GM12875 (cell line): ENCODE measurements around the gene TTC12.

Source experiments
- H3K4me3 ChIP-seq: one replicate; pipeline ENCODE4 v1.5.1; 2011; ENCODE audit warnings: low read depth, low read length, control low read depth
- CTCF ChIP-seq: IDR thresholded peaks from 2 replicates; pipeline ENCODE4 v1.5.1; 2011; ENCODE audit warnings: low read depth, mild to moderate bottlenecking, control low read depth, inconsistent platforms, low read length, moderate library complexity, borderline replicate concordance; ENCODE audit not compliant: insufficient read depth

The TTC12 gene

GRCh38 chr11:113272281-113272680 lies 42.1 kb upstream of the TTC12 start:
- no peak overlapping the region for H3K4me3 ChIP-seq
- TF ChIP-seq CTCF: no peak

- no peak for TF ChIP-seq CTCF
- no peak overlapping the region for H3K4me3 ChIP-seq
Observed at GRCh38 chr11:113272927-113273615, 41.3 kb upstream of the TTC12 start.

GRCh38 chr11:113273720-113274119 lies 40.7 kb upstream of the TTC12 start:
- no peak overlapping the region for H3K4me3 ChIP-seq
- no peak for TF ChIP-seq CTCF

GRCh38 chr11:113274713-113275582 lies 39.4 kb upstream of the TTC12 start:
- TF ChIP-seq CTCF: no peak
- H3K4me3 ChIP-seq: no peak overlapping the region

- no peak for TF ChIP-seq CTCF
- no peak overlapping the region for H3K4me3 ChIP-seq
Observed at GRCh38 chr11:113275602-113276001, 38.8 kb upstream of the TTC12 start.

- H3K4me3 ChIP-seq: no peak overlapping the region
Observed at GRCh38 chr11:113276466-113276865, 37.9 kb upstream of the TTC12 start.

More at GRCh38 chr11:113276466-113276865, 37.9 kb upstream of the TTC12 start:
- TF ChIP-seq CTCF: no peak
